Measurements from ENCODE around the gene ARPC2. TPM values are rescaled to one million over a fixed set of nuclear protein-coding genes. Genes with fewer than 3 reads are reported as not detected.

The ARPC2 gene
- polyA plus RNA-seq, 5 donors = 237 to 268 (median 252) TPM

- no peak for DNase-seq
Observed at GRCh38 chr2:218285604-218286003, 68.6 kb downstream of the ARPC2 start.

GRCh38 chr2:218286570-218287459, 69.8 kb downstream of the ARPC2 start:
- DNase-seq = peak; percentile 72 to 83

GRCh38 chr2:218289639-218290315, 72.8 kb downstream of the ARPC2 start:
- DNase-seq = no peak

- DNase-seq = no peak
Observed at GRCh38 chr2:218290316-218291261, 73.6 kb downstream of the ARPC2 start.

GRCh38 chr2:218291318-218292047, 74.5 kb downstream of the ARPC2 start:
- no peak for DNase-seq

GRCh38 chr2:218292048-218293014, 75.3 kb downstream of the ARPC2 start, which contains the start of gene TMBIM1:
TSS of gene TMBIM1 (minus strand) at chr2:218292503. CDS start at chr2:218282141, 10,362 bp downstream.
- peak; percentile 75 to 78 for DNase-seq

GRCh38 chr2:218293715-218294429, 76.9 kb downstream of the ARPC2 start:
- no peak for DNase-seq

GRCh38 chr2:218294430-218295022, 77.5 kb downstream of the ARPC2 start:
- DNase-seq = no peak

GRCh38 chr2:218295029-218295428, 78.0 kb downstream of the ARPC2 start:
- peak; percentile 68 to 71 for DNase-seq

- DNase-seq = no peak
Observed at GRCh38 chr2:218296200-218296599, 79.2 kb downstream of the ARPC2 start.

GRCh38 chr2:218296847-218297246, 79.9 kb downstream of the ARPC2 start:
- no peak for DNase-seq

GRCh38 chr2:218298314-218298875, 81.4 kb downstream of the ARPC2 start:
- DNase-seq = no peak

GRCh38 chr2:218300141-218300540, 83.2 kb downstream of the ARPC2 start:
- DNase-seq = no peak

- peak; percentile 71 to 85 for DNase-seq
Observed at GRCh38 chr2:218301176-218301819, 84.3 kb downstream of the ARPC2 start.
